ENCODE data around the gene KMT2C.

DNA sequence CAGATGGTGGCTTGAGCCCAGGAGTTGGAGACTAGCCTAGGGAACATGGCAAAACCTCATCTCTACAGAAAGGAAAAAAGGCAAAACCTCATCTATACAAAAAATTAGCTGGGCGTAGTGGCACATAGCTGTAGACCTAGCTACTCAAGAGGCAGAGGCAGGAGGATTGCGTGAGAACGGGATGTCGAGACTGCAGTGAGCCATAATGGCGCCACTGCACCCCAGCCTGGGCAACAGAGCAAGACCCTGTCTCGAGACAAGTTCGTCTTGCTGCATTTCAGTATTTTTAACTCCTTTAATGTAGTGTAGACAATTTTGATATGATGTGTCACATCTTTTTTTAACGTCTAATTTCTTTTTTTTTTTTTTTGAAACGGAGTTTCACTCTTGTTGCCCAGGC lies 31.4 kb upstream of the KMT2C start:
- TF ChIP-seq, protein P1, sequence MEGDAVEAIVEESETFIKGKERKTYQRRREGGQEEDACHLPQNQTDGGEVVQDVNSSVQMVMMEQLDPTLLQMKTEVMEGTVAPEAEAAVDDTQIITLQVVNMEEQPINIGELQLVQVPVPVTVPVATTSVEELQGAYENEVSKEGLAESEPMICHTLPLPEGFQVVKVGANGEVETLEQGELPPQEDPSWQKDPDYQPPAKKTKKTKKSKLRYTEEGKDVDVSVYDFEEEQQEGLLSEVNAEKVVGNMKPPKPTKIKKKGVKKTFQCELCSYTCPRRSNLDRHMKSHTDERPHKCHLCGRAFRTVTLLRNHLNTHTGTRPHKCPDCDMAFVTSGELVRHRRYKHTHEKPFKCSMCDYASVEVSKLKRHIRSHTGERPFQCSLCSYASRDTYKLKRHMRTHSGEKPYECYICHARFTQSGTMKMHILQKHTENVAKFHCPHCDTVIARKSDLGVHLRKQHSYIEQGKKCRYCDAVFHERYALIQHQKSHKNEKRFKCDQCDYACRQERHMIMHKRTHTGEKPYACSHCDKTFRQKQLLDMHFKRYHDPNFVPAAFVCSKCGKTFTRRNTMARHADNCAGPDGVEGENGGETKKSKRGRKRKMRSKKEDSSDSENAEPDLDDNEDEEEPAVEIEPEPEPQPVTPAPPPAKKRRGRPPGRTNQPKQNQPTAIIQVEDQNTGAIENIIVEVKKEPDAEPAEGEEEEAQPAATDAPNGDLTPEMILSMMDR (IDR thresholded peaks at IDR 0.05) = no peak
- no peak for TF ChIP-seq POLR2A (IDR thresholded peaks at IDR 0.05)

Data from Peyer's patch (tissue), 4 donors.